SHP77 treated with DMSO at 0.1 percent for 48 hours (cell line): ENCODE measurements around the gene PCED1B.

Experiments
- DNase-seq: peaks from one replicate; lab custom pipeline; 2025; lab: John Stamatoyannopoulos, UW

PCED1B gene

DNA sequence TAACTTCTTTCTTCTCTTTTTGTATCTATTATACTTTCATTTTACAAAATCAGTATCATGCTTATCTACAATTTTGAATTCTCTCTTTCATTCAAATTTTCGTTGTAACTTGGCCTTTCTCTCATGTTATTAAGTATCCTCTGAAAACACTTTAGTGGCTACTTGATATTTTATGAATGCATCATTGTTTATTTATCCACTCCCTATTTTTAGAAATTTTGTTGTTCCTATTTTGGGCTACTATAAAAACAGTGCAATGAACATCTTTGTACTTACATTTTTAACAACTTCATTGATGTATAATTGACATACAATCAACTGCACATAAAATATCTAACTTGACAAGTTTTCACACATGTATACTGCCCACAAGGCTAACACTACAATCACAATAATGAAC is 44.3 kb downstream of the PCED1B start:
- no peak for DNase-seq

DNA sequence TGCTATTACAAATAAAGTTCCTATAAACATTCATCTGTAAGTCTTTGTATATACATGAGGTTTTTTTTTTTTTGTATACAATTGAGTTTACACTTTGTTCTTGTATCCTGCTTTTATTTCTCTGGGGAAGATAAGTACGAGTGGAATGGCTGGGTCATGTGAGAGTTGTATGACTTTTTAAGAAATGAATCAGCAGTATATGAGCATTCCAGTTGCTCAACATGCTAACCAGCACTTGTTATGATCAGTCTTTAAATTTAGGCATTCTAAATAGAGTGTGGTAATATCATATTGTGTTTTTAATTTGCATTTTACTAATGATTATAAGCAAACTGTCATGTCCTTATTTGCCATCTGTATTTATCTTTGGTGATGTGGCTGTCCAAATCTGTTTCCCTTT is 45.0 kb downstream of the PCED1B start:
- no peak for DNase-seq

GRCh38 chr12:47126246-47126645 is 46.8 kb downstream of the PCED1B start:
- DNase-seq, result no peak

GRCh38 chr12:47131011-47131410 is 51.6 kb downstream of the PCED1B start:
- DNase-seq, result no peak

- no peak for DNase-seq
Measured at GRCh38 chr12:47134005-47134404, 54.6 kb downstream of the PCED1B start.

DNA sequence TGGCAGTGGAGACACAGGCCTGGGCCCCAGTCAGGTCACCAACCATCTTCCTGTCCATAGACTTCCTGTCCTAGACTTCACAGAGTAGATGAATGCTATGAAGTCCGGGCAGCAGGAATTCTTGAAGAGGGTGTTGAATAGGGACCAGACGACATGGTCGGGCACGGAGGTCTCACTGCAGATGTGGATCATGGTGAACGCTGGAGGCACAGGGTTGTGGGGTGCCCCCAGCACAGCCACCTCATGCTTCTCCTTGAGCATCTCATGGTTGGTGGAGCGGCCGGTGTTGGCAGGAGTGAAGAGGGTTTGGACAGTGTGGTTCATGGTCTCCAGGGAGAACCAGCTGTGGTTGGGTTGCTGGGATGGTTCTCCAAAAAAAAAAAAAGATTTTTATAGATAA is 56.2 kb downstream of the PCED1B start:
- DNase-seq, result no peak

GRCh38 chr12:47139000-47139681 is 59.7 kb downstream of the PCED1B start:
- DNase-seq, result no peak

DNA sequence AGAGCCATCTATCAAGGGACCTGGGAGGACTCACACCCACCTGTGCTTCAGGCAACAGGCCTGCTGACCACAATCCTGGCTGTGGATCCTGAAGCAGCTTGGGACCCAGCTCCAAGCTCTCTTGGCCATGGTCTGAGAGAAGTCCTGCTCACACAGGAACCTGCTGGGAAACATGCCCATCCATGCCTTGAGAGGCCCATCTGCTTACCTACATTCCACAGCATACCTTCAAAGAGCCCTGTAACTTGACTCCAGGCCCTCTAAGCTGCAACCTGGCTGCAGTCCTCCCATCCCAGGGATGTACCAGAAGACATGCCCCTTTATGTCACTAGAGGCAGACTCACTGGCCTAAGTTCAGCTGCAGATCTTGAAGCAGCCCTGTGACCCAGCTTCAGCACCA is 62.0 kb downstream of the PCED1B start:
- no peak for DNase-seq

GRCh38 chr12:47144769-47145168 is 65.3 kb downstream of the PCED1B start:
- DNase-seq, result no peak

DNA sequence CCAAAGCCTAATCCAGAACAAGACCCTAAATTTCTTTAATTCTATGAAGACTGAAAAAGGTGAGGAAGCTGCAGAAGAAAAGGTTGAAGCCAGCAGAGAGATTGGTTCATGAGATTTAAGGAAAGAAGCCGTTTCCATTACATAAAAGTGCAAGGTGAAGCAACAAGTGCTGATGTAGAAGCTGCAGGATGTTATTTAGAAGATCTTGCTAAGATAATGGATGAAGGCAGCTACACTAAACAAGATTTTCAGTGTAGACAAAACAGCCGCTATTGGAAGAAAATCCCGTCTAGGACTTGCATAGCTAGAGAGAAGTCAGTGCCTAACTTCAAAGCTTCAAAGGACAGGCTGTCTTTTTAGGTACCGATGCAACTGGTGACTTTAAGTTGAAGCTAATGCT is 65.8 kb downstream of the PCED1B start:
- no peak for DNase-seq

GRCh38 chr12:47147739-47148138 is 68.3 kb downstream of the PCED1B start:
- DNase-seq, result no peak

DNA sequence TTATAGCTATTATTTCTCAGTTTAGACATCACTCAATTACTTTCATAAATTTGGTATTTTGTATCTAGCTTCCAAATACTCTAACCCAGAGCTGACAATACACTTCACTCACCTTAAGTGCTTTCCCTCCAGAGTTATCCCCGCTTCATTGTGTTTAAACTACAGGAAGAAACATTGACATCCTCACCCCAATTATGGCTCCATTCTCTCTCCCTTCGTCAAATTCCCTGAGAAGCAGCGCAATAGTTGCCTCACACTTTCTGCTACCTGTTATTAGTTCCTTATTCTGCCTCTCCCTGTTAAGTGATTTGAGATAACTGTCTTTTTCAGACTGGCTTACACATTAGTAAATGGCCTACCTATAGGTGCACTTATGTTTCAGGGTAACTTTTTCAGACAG is 69.7 kb downstream of the PCED1B start:
- no peak for DNase-seq

GRCh38 chr12:47152095-47152494 is 72.7 kb downstream of the PCED1B start:
- DNase-seq, result no peak

DNA sequence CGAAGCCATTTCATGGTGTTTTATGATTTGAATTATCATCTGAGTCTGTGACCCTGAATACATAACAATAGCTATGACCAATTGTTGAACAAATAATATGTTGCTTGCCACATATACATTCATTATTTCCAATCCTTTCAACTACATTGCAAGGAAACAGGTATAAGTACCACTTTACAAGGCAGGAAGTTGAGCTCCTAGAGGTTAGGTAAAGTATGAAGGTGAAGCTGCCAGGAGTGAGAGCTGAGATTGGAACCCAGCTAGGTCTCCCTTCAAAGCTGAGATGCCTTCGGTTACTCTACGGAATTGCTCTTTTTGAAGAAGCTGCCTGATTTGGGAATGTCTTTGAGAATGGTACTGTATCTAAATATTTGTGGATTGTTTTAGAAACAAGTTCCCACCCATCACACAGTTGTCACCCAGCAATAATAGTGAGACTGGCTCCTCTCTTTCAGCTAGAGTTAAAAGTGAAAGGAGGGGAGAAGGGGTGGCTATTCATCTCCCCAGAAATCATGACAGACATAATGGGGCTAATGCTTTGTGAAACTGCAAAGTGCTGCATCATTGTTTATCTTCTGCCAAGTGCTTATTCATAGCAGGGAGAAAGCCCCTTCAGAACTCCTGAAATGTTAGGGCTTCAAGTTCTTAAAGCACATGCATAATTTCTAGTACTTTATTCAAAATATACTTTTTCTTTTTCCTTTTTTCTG is 76.2 kb downstream of the PCED1B start:
- no peak for DNase-seq

- no peak for DNase-seq
Measured at GRCh38 chr12:47156167-47156736, 76.8 kb downstream of the PCED1B start.

GRCh38 chr12:47158792-47159191 is 79.4 kb downstream of the PCED1B start:
- DNase-seq, result no peak

- DNase-seq, result no peak
Measured at GRCh38 chr12:47159348-47159747, 79.9 kb downstream of the PCED1B start.

DNA sequence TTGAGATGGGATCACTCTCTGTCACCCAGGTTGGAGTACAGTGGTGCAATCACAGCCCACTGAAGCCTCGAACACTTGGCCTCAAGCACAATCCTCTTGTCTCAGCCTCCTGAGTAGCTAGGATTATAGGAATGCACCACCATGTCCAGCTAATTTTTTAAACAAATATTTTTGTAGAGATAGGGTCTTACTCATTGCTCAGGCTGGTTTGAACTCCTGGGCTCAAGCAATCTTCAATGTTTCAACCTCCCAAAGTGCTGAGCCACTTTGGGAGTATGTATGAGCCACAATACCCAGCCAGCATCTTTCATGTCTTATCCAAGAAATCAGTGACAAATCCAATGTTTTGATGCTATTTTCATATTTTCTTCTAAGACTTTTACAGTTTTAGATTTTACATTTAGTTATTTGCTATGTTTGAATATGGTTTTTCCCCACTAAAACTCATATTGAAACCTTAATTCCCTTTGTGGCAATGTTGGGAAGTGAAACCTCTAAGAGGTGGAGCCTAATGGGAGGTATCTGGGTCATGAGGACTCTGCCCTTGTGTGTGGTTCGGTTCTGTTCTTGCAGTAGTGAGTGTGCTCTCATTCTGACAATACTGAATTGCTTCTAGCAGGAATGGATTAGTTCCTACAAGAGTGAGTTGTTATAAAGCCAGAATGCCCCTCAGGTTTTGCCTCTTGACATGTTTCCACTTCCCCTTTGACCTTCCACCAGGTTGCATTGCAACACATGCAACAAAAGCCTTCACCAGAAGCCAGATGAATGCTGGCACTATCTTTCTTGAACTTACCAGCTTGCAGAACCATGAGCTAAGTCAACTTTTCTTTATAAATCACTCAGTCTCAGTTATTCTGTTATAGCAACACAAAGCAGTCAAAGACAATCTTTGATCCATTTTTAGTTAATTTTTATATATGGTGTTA is 81.2 kb downstream of the PCED1B start:
- DNase-seq, result no peak

- DNase-seq, result no peak
Measured at GRCh38 chr12:47164116-47164515, 84.7 kb downstream of the PCED1B start.

GRCh38 chr12:47164724-47165439 is 85.5 kb downstream of the PCED1B start:
- no peak for DNase-seq

GRCh38 chr12:47165934-47166333 is 86.5 kb downstream of the PCED1B start:
- DNase-seq, result no peak

DNA sequence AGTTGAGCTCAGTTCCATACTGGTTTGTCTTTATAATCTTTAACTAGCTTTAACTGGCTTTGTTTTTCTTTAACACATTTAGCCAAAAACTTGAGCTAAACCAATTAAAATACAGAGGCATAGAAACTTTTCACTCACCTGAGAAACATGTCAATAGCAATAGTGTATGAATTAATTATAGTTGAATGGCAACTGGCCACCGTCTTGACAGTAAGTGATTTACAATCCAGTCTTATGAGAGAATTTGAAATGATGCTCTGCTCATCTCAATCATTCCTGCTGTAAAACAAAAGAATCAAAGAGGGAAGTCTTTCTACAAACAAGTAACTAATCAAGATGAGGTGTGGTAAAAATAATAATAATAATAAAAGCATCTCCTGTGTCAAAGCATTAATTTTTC is 86.9 kb downstream of the PCED1B start:
- DNase-seq, result no peak
